GM13976 (cell line): ENCODE measurements around the gene FABP1.

Source experiments
- DNase-seq: peaks from one replicate; pipeline ENCODE4 v3.0.0; 2012; ENCODE audit warnings: low spot score
- CTCF ChIP-seq: IDR thresholded peaks from 2 replicates; pipeline ENCODE4 v1.5.1; 2012; ENCODE audit warnings: borderline replicate concordance, mild to moderate bottlenecking; ENCODE audit not compliant: insufficient read depth; ENCODE audit errors: extremely low read depth, missing control alignments, control extremely low read depth
- in situ Hi-C: fragments of 300-500 bp; cut with MboI; formaldehyde crosslinking; loops from one replicate; pipeline ENCODE4 v1.12.0; 2022; ENCODE audit warnings: low sequenced_read_pairs, mixed read lengths, inconsistent platforms; ENCODE audit not compliant: unreplicated experiment

Gene FABP1

DNA sequence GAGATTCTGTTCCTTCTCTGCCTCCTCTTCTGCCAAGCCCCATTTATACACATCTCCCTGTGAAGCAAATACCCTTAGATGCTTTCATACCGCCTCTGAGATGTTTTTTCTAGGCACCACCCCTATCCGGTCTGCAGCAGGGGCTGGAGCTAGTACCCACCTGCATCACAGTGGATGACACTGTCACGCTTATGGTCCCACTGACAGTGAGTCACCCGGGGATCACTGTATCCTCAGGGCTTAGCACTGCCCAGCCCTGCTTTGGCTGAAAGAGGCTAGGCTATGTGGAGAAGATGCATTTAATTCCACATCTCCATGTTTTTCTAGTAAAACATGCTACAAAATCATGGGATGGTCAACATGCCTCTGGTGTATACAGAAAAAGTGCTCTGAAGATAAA is 9.9 kb downstream of the FABP1 start:
- in situ Hi-C loops = no loop called here
- no peak for DNase-seq
- TF ChIP-seq CTCF = no peak

GRCh38 chr2:88116669-88117432 is 11.0 kb downstream of the FABP1 start:
- no peak for TF ChIP-seq CTCF
- DNase-seq = no peak
- in situ Hi-C loops = no loop called here

DNA sequence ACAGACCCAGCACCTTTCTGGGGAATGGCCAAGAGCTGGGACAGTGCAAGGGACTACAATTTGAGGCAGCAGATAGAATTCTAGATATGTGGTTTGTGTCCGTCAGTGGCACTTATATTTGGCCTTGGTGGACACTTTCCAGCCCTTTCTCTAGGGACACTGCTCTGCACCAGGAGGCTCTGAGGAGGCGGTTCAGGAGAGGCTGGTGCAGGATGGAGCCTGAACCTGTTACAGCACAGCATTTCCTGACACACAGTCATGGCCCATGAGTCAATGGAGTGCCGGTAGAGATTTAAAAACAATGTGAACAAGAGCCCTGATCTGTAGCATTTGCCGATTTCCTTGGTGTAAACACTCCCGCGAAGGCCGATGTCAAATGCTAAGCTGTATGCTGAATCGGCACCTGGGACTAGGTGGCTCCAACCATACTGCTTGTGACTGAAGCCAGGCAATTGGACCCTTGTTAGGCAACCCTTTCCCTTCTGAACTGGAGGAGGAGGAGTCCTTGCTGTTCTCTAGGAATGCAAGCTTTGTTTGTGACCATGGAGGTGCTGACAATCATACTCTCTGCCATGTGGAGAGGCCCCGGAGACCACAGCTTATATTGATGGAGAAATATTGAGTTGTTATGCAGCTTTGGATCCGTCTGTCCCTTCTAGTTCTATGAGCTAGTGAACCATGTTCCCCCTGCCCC is 11.9 kb downstream of the FABP1 start:
- TF ChIP-seq CTCF = no peak
- DNase-seq = no peak
- in situ Hi-C loops = no loop called here

GRCh38 chr2:88114889-88115288 is 13.0 kb downstream of the FABP1 start:
- in situ Hi-C loops = no loop called here
- DNase-seq = no peak
- no peak for TF ChIP-seq CTCF

GRCh38 chr2:88113069-88113468 is 14.8 kb downstream of the FABP1 start:
- DNase-seq = no peak
- in situ Hi-C loops = no loop called here
- no peak for TF ChIP-seq CTCF

DNA sequence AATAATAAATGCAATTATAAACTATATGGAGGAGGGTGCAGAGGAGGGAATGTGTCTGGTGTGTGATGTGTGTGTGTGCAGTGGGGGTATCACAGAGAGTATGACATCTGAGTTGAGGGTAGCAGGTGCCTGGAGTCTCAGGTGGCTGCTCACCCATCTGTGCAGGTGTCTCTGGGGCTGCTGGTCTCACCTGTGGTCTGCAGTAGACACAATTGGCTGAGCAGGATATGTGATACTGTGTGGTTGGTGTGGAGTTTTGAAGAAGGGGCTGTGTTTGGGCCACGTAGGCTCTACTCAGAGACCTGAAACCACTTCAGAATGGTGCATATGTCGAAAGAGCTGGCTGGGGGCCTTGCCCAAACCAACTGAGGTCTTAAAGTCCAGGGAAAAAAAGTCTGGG is 17.0 kb downstream of the FABP1 start:
- in situ Hi-C loops = no loop called here
- TF ChIP-seq CTCF = no peak
- DNase-seq = no peak
